ENCODE data around the gene MYBPH.

DNA sequence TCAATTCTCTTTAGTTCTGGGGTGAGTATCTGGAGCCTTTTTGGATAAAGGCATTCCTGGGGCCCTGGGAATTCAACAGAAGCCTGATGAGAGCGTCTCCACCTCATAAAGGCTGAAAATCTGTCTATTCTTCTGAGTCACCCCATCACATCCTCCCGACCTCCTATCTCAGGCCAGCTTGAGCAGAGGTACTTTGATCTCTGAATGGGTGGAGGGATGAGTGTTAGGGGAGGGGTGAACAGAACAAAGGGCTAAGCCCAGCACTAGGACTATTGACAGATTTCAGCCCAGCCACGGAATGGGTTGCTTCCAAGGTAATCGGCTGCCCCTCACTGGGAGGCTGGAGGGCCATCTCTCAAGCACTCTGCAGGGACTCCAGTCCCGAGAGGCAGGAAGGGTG lies 2.5 kb upstream of the MYBPH start:
- TF ChIP-seq ETS1 (IDR thresholded peaks at IDR 0.05) (no peak), CREB1 (CRISPR knock-in tag; IDR thresholded peaks at IDR 0.05; ENCODE audit: low read depth) (no peak), EZH2phosphoT487 (IDR thresholded peaks at IDR 0.05; ENCODE audit: unreplicated experiment) (no peak), POLR2AphosphoS5 (IDR thresholded peaks at IDR 0.05; ENCODE audit: low read depth) (no peak), ZNF331 (CRISPR knock-in tag; IDR thresholded peaks at IDR 0.05; ENCODE audit: low read depth) (no peak), JUNB (IDR thresholded peaks at IDR 0.05; ENCODE audit: unreplicated experiment) (no peak)
- TF ChIP-seq, protein P1, sequence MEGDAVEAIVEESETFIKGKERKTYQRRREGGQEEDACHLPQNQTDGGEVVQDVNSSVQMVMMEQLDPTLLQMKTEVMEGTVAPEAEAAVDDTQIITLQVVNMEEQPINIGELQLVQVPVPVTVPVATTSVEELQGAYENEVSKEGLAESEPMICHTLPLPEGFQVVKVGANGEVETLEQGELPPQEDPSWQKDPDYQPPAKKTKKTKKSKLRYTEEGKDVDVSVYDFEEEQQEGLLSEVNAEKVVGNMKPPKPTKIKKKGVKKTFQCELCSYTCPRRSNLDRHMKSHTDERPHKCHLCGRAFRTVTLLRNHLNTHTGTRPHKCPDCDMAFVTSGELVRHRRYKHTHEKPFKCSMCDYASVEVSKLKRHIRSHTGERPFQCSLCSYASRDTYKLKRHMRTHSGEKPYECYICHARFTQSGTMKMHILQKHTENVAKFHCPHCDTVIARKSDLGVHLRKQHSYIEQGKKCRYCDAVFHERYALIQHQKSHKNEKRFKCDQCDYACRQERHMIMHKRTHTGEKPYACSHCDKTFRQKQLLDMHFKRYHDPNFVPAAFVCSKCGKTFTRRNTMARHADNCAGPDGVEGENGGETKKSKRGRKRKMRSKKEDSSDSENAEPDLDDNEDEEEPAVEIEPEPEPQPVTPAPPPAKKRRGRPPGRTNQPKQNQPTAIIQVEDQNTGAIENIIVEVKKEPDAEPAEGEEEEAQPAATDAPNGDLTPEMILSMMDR (conservative IDR thresholded peaks at IDR 0.05; ENCODE audit: low read depth in 2 of 2): no peak
